HL-60 (cell line): ENCODE measurements around the gene ZNF184.

Experiments
- CTCF ChIP-seq: IDR thresholded peaks from one replicate; pipeline ENCODE4 v1.5.1; 2011; ENCODE audit warnings: low read length, control low read depth, inconsistent platforms; ENCODE audit not compliant: insufficient read depth
- GABPA ChIP-seq: IDR thresholded peaks from 2 replicates; pipeline ENCODE4 v1.6.1; 2012; ENCODE audit warnings: low read depth
- REST ChIP-seq: IDR thresholded peaks from 2 replicates; pipeline ENCODE4 v1.6.1; 2012; ENCODE audit warnings: low read depth; ENCODE audit not compliant: insufficient replicate concordance
- SPI1 ChIP-seq: IDR thresholded peaks from 2 replicates; pipeline ENCODE4 v1.6.1; 2012; ENCODE audit warnings: low read depth, mild to moderate bottlenecking, borderline replicate concordance

- no peak for TF ChIP-seq SPI1
- TF ChIP-seq CTCF = no peak
- TF ChIP-seq REST = no peak
- no peak for TF ChIP-seq GABPA
These were observed 33.5 kb downstream of the ZNF184 start for GRCh38 chr6:27439371-27439770.
